HG03135 (cell line): Measurements from ENCODE around the gene MRPL27.

Experiments used
- ATAC-seq: cut with Tn5 transposase; IDR thresholded peaks from one replicate; pipeline ENCODE4 v1.9.1; 2021; ENCODE audit warnings: mild to moderate bottlenecking, moderate library complexity; ENCODE audit not compliant: unreplicated experiment

MRPL27 gene

GRCh38 chr17:50319306-50320004 is 53.5 kb downstream of the MRPL27 start:
- no peak for ATAC-seq

- no peak for ATAC-seq
These were observed 54.3 kb downstream of the MRPL27 start for GRCh38 chr17:50318501-50319285.
